HG03025 (cell line): ENCODE results near the gene AP2B1.

Experiments
- ATAC-seq: cut with Tn5 transposase; IDR thresholded peaks from one replicate; pipeline ENCODE4 v1.9.1; 2021; ENCODE audit warnings: mild to moderate bottlenecking, moderate library complexity; ENCODE audit not compliant: unreplicated experiment, low FRiP score

Gene AP2B1

DNA sequence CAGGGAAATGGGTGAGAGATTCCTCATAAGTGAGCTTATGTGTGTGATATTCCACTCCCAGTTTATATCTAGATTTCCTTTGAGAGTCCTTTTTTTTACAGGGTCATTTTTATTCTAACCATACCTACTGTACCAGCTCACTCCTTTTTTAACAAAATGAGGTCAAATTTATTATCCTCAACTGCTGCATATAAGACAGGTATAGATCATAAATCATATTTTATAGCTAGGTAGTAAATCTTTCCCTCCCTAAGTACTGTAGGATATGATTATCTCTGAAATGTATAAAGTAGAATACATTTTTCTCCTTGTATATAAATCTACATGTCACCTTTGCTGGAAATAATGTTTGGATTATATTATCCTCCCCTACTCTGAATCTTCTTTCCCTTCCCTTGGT, 31.5 kb downstream of the AP2B1 start:
- no peak for ATAC-seq

- no peak for ATAC-seq
Measured at GRCh38 chr17:35621768-35622167, 34.6 kb downstream of the AP2B1 start.

DNA sequence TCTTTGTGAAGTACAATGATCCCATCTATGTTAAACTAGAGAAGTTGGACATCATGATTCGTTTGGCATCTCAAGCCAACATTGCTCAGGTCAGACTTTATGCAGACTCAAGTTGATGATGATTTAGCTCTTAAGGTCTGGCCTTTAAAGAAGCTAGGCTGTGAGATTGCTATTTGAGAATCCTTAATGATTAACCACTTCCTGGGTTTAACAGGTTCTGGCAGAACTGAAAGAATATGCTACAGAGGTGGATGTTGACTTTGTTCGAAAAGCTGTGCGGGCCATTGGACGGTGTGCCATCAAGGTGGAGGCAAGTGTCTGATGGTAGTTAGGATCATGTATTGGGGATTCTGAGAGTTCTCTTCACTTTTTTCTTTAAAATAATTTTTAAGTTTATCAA, 40.3 kb downstream of the AP2B1 start:
- no peak for ATAC-seq

DNA sequence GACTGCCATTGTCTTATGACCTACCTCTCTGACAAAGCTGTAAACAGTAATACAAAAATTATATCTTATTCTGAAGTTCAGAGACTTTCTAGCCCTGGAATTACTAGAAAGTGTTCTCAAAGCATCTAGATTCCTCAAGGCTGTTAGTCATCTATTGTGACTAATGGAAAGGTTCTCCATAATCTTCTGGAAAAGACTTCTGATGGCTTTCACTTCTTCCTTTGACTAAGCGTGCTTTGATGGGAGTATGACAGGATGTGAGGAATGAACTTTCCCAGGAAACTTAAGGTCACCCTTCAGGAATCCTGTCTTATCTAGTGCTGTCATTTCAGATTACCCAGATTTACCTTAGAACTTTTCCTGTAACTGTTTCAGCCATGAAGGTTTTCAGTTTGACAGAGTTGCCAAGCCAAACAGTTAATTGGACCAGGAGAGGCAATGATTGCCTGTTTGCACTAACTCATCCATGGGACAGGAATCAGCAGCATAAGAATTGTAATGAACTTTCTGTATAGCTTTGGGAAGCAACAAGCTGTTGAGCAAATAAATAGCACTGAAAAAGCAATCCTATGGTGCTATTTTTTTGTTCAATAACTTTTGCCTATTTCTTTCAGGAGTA, 43.5 kb downstream of the AP2B1 start:
- ATAC-seq = no peak

GRCh38 chr17:35641032-35641431, 53.9 kb downstream of the AP2B1 start:
- no peak for ATAC-seq

GRCh38 chr17:35645923-35646322, 58.8 kb downstream of the AP2B1 start:
- no peak for ATAC-seq

GRCh38 chr17:35651467-35651866, 64.3 kb downstream of the AP2B1 start:
- no peak for ATAC-seq

- no peak for ATAC-seq
Measured at GRCh38 chr17:35653619-35654361, 66.7 kb downstream of the AP2B1 start.

GRCh38 chr17:35655303-35655702, 68.2 kb downstream of the AP2B1 start:
- no peak for ATAC-seq

DNA sequence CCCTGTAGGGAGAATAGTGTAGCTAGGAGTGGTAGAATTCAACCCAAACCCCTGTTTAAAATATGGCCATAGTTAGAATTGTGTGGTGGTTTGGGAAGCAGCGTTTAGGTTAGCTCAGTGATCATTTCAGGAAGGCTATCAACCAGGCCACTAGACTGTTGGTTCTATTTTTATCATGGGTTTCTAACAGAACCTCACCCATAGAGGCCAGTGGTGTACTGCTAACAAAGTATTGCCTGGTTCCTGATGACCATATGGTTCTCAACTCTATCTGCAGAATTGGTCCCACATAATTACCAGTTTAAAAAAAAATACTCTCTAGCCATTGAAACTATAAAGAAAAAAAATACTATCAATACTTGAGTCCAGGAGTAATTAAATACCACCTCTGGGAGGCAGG, 73.8 kb downstream of the AP2B1 start:
- no peak for ATAC-seq

GRCh38 chr17:35664685-35665084, 77.6 kb downstream of the AP2B1 start:
- ATAC-seq = no peak

DNA sequence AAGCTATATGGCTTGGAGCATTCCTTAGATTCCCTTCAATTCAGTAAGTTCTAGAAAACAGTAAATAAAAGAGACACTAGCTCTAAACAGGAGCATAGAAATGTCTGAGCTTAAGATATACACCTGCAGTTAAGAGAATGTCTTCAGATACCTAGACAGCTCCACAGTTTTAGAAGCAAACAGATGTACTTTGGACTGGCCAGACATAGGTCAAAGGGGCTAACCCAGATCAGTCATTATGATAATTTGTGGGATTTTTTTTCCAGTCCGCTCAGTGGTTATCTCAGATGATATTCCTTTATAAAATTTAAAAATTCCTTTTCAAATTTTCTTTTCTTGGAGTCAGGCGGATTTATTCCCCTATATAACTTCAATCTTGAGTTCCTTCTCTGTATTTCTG, 78.5 kb downstream of the AP2B1 start:
- no peak for ATAC-seq

GRCh38 chr17:35666070-35666469, 78.9 kb downstream of the AP2B1 start:
- ATAC-seq = no peak

DNA sequence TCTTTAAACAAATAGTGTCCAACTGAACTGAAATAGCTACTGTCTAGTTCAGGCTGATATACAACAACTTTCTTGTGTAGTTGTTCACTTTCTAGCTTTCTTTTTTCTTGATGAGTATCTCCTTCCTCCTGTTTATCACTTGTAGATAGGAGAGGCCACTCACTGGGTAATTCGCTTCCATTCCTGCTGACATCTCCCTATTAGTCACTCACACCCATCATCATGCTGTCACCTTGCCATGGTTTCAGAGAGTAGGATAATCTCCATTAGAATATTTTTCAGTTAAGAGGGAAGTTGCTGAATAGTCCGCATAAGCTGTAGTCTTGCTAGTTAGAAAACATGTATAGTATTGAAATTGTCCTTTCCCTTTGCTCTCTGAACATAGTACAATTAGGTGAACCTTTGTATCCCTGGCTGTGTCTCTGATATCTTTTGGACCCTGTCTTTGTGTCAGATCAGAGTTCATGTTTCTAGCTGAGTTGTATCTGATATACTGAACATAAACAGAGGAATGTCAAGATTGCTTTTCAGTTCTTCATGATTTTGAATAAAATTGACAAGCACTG, 79.9 kb downstream of the AP2B1 start:
- ATAC-seq = no peak

DNA sequence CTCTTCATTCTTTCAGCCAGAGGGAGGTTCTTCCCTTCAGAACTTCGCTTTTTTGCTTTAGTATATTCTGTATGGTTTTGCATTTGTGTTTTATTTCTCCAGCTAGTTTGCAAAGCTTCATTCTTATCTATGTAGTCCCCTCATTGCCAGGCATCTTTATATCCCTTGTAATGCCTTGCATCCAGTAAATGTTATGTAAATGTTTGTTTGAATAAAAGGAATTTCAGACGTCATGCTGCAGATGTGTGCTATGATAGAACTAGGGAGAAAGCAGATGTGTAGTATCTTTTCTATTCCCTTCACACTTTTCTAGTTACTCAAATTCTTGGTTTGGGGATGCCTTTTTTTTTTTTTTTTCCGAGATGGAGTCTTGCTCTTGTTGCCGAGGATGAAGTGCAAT, 81.7 kb downstream of the AP2B1 start:
- ATAC-seq = no peak

GRCh38 chr17:35674552-35674951, 87.4 kb downstream of the AP2B1 start:
- no peak for ATAC-seq

GRCh38 chr17:35676441-35676840, 89.3 kb downstream of the AP2B1 start:
- ATAC-seq = no peak

DNA sequence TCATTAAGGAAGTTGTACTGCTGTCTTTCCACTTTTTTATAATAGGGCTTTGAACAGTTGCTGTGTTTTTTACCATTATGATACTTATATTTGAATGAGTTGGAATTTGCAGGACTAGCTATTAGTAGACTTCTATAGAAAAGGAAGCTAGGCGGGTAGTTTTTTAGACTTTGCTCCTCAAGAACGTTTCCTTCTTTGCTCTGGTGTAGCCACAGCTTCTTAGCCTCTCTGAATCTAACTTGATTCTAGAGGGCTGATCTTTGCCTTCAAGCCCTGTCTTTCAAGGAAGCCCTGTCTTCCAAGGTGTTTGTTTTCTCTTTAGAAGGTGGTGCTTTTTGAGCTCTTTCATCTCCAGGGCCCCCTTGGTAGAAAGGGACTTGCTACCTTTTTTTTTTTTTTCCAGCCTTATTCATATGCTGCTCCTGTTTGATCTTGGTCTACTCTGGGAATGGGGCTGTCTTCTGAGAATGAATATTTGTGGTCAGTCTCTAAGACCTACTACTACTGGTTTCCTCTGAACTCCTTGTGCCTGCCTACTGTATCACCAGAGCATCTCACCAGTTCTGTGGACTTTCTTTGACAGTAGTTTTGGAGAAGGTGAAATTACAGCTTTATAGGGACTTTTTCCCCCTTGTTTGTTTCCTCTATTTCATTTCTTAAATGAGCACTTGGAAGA, 92.0 kb downstream of the AP2B1 start:
- ATAC-seq = no peak

DNA sequence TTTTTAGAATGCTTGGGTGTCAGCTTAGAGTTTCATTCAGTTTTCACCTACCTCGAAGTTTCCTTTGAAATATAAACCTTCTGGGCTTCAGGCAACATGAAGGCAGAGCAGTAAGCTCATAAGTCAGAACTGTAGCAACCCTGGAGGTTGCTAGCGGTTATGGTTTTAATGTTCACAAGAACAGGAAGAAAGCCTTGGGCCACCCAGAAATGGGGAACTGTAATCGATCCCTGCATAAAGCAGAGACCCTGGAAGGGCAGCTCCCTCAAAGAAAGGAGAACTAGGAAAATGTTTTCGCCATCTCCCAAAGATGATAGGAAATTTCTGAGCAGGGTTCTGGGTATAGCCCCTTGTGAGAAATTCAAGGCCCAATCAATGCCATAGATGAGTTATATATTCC, 96.5 kb downstream of the AP2B1 start:
- ATAC-seq = no peak

DNA sequence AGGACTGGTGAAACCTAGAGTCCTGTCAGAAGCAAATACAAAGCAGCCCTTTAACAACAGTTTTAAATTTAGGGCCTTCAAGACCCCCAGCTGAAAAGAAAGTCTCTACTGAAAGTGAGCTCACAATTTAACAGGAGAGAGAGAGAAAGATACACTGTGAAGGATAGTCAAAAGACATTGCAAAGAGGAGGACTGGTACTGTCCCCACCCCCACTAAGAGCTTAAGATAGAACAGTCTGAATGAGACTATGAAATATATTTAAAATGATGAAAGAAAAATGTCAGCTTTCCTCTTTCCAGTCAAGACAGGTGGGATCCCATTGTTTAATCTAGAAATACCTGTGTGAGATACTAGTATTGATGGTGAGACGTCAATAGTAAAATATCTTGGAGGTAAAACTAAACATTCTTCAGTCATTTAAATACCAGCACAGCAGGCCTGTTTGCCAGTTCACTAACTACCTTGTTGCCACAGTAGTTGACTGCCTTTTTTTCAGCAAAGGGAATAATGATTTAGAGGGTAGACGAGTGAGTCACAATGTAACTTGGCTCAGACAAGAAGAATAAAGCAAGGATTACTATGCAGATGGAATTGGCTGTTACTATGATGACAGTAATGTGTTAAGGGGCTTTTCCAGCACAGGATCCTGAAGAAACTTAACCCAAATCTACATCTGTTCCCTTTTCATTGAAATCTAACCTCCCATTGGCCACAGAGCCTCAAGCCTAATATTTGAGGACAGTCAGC, 97.1 kb downstream of the AP2B1 start:
- no peak for ATAC-seq
